Stimulated activated naive CD8-positive, alpha-beta T cell treated with anti-CD3 and anti-CD28 coated beads, Interleukin-15, Interleukin-2, amounts not matched to agents 100 ng/mL and 50 ng/mL, for 24 hours (primary cell): ENCODE data around the gene TLCD4.

Source experiments
- H3K27ac Mint-ChIP-seq: one replicate; pipeline ENCODE4 v1.8.0; 2021; ENCODE audit warnings: mild to moderate bottlenecking, mixed read lengths
- H3K27me3 Mint-ChIP-seq: one replicate; pipeline ENCODE4 v1.8.0; 2021; ENCODE audit warnings: mixed read lengths
- H3K36me3 Mint-ChIP-seq: one replicate; pipeline ENCODE4 v1.8.0; 2021; ENCODE audit warnings: low read depth, mixed read lengths
- H3K4me1 Mint-ChIP-seq: one replicate; pipeline ENCODE4 v1.8.0; 2021; ENCODE audit warnings: low read depth, mixed read lengths
- H3K4me3 Mint-ChIP-seq: one replicate; pipeline ENCODE4 v1.8.0; 2021; ENCODE audit warnings: mild to moderate bottlenecking, mixed read lengths
- H3K9me3 Mint-ChIP-seq: one replicate; pipeline ENCODE4 v1.8.0; 2021; ENCODE audit warnings: mixed read lengths

TLCD4 gene

GRCh38 chr1:95117207-95118066 is at the start of gene TLCD4:
TSS of gene TLCD4 (plus strand) at chr1:95117355. CDS start at chr1:95143902, 26,547 bp downstream.
- Mint-ChIP-seq H3K27me3 (peaks cover 45% of the 10 kb centered on the region), H3K4me1 (peaks cover 4% of the 10 kb centered on the region), H3K4me3 (peak within 1 kb of the TSS; percentile 85), H3K36me3 (no peaks in the 10 kb centered on the region), H3K9me3 (no peaks in the 10 kb centered on the region), H3K27ac (peak within 1 kb of the TSS; percentile 49)

- Mint-ChIP-seq H3K9me3 (no peaks in the 10 kb centered on the region), H3K36me3 (peaks cover 33% of the 10 kb centered on the region), H3K27ac (no peak overlapping the region), H3K27me3 (no peaks in the 10 kb centered on the region), H3K4me3 (no peak overlapping the region), H3K4me1 (peaks cover 18% of the 10 kb centered on the region)
Observed at GRCh38 chr1:95067568-95067967, 49.6 kb upstream of the TLCD4 start.

- no peaks in the 10 kb centered on the region for H3K27me3 Mint-ChIP-seq
- H3K27ac Mint-ChIP-seq = no peak overlapping the region
- peaks cover 26% of the 10 kb centered on the region for H3K4me1 Mint-ChIP-seq
- peaks cover 17% of the 10 kb centered on the region for H3K36me3 Mint-ChIP-seq
- no peak overlapping the region for H3K4me3 Mint-ChIP-seq
- no peaks in the 10 kb centered on the region for H3K9me3 Mint-ChIP-seq
Observed at GRCh38 chr1:95068956-95069709, 48.0 kb upstream of the TLCD4 start.

GRCh38 chr1:95069710-95070093 is 47.5 kb upstream of the TLCD4 start:
- peaks cover 15% of the 10 kb centered on the region for H3K36me3 Mint-ChIP-seq
- peaks cover 26% of the 10 kb centered on the region for H3K4me1 Mint-ChIP-seq
- no peak overlapping the region for H3K27ac Mint-ChIP-seq
- H3K9me3 Mint-ChIP-seq = no peaks in the 10 kb centered on the region
- no peak overlapping the region for H3K4me3 Mint-ChIP-seq
- H3K27me3 Mint-ChIP-seq = no peaks in the 10 kb centered on the region

- peak overlapping the region; percentile 96 for H3K4me3 Mint-ChIP-seq
- H3K27ac Mint-ChIP-seq = peak overlapping the region; percentile 97
- H3K27me3 Mint-ChIP-seq = no peaks in the 10 kb centered on the region
- no peaks in the 10 kb centered on the region for H3K9me3 Mint-ChIP-seq
- H3K36me3 Mint-ChIP-seq = peaks cover 15% of the 10 kb centered on the region
- peaks cover 26% of the 10 kb centered on the region for H3K4me1 Mint-ChIP-seq
Observed at GRCh38 chr1:95071539-95071938, 45.6 kb upstream of the TLCD4 start.

- Mint-ChIP-seq H3K27ac (peak overlapping the region; percentile 97), H3K4me3 (peak overlapping the region; percentile 96), H3K36me3 (peaks cover 15% of the 10 kb centered on the region), H3K27me3 (no peaks in the 10 kb centered on the region), H3K9me3 (no peaks in the 10 kb centered on the region), H3K4me1 (peaks cover 26% of the 10 kb centered on the region)
Observed at GRCh38 chr1:95072117-95072516, 45.0 kb upstream of the TLCD4 start.

- H3K36me3 Mint-ChIP-seq = peaks cover 15% of the 10 kb centered on the region
- no peaks in the 10 kb centered on the region for H3K27me3 Mint-ChIP-seq
- H3K9me3 Mint-ChIP-seq = no peaks in the 10 kb centered on the region
- peak within 1 kb of the TSS; percentile 96 for H3K4me3 Mint-ChIP-seq
- H3K4me1 Mint-ChIP-seq = peaks cover 26% of the 10 kb centered on the region
- peak within 1 kb of the TSS; percentile 97 for H3K27ac Mint-ChIP-seq
Observed at GRCh38 chr1:95072532-95073419, 44.4 kb upstream of the TLCD4 start, which contains the start of gene ALG14. TSS of gene ALG14 (minus strand) at chr1:95072951. CDS start at chr1:95072898, 53 bp downstream.

GRCh38 chr1:95073446-95073845 is 43.7 kb upstream of the TLCD4 start:
- Mint-ChIP-seq H3K4me1 (peaks cover 26% of the 10 kb centered on the region), H3K27me3 (no peaks in the 10 kb centered on the region), H3K27ac (peak overlapping the region; percentile 97), H3K36me3 (peaks cover 15% of the 10 kb centered on the region), H3K4me3 (peak overlapping the region; percentile 96), H3K9me3 (no peaks in the 10 kb centered on the region)

- H3K27ac Mint-ChIP-seq = no peak overlapping the region
- no peak overlapping the region for H3K4me3 Mint-ChIP-seq
- no peaks in the 10 kb centered on the region for H3K9me3 Mint-ChIP-seq
Observed at GRCh38 chr1:95076034-95076433, 41.1 kb upstream of the TLCD4 start.

GRCh38 chr1:95080446-95080845 is 36.7 kb upstream of the TLCD4 start:
- H3K27ac Mint-ChIP-seq = no peak overlapping the region
- H3K9me3 Mint-ChIP-seq = no peaks in the 10 kb centered on the region
- no peaks in the 10 kb centered on the region for H3K4me1 Mint-ChIP-seq
- H3K4me3 Mint-ChIP-seq = no peak overlapping the region
- no peaks in the 10 kb centered on the region for H3K36me3 Mint-ChIP-seq
- peaks cover 3% of the 10 kb centered on the region for H3K27me3 Mint-ChIP-seq

More at GRCh38 chr1:95076034-95076433, 41.1 kb upstream of the TLCD4 start:
- Mint-ChIP-seq H3K4me1 (peaks cover 23% of the 10 kb centered on the region), H3K36me3 (peaks cover 4% of the 10 kb centered on the region), H3K27me3 (no peaks in the 10 kb centered on the region)

GRCh38 chr1:95080879-95081278 is 36.3 kb upstream of the TLCD4 start:
- Mint-ChIP-seq H3K36me3 (no peaks in the 10 kb centered on the region), H3K27me3 (peaks cover 6% of the 10 kb centered on the region), H3K4me1 (no peaks in the 10 kb centered on the region), H3K9me3 (no peaks in the 10 kb centered on the region), H3K4me3 (no peak overlapping the region), H3K27ac (no peak overlapping the region)

- Mint-ChIP-seq H3K4me3 (no peak overlapping the region), H3K27ac (no peak overlapping the region), H3K4me1 (no peaks in the 10 kb centered on the region), H3K36me3 (no peaks in the 10 kb centered on the region), H3K9me3 (no peaks in the 10 kb centered on the region), H3K27me3 (peaks cover 15% of the 10 kb centered on the region)
Observed at GRCh38 chr1:95084317-95085176, 32.6 kb upstream of the TLCD4 start.

- Mint-ChIP-seq H3K4me3 (no peak overlapping the region), H3K4me1 (no peaks in the 10 kb centered on the region), H3K36me3 (no peaks in the 10 kb centered on the region), H3K27ac (no peak overlapping the region), H3K27me3 (peaks cover 15% of the 10 kb centered on the region), H3K9me3 (no peaks in the 10 kb centered on the region)
Observed at GRCh38 chr1:95085376-95085775, 31.8 kb upstream of the TLCD4 start.
